Measurements from ENCODE around the gene LRRC49. TPM values are rescaled to one million over a fixed set of nuclear protein-coding genes. Genes with fewer than 3 reads are reported as not detected.
A peak's percentile ranks its signal among the peaks of the same experiment; 100 is the strongest.

Gene LRRC49
- total RNA-seq, 1 experiment from 2014 or later, result 9.2 TPM

- BruUV-seq (replicated peaks), result no TSS peak
- Histone ChIP-seq H3K27me3 (replicated peaks; ENCODE audit: insufficient read depth, low read depth, low read length, poor library complexity) (no peaks in the 10 kb centered on the region), H3K4me1 (ENCODE audit: insufficient read depth, low read length, poor library complexity, severe bottlenecking) (peaks cover 18% of the 10 kb centered on the region), H3K27ac (ENCODE audit: low read depth, low read length, poor library complexity, severe bottlenecking) (no peak overlapping the region), H3K36me3 (ENCODE audit: insufficient read depth, low read length, poor library complexity, severe bottlenecking) (no peaks in the 10 kb centered on the region), H3K4me3 (ENCODE audit: low read depth, low read length, poor library complexity, severe bottlenecking) (no peak overlapping the region), H3K9me3 (ENCODE audit: low read depth, low read length, poor library complexity, severe bottlenecking) (no peaks in the 10 kb centered on the region)
- TF ChIP-seq CTCF (conservative IDR thresholded peaks at IDR 0.05; ENCODE audit: low read depth, low read length) (no peak), EZH2 (IDR thresholded peaks at IDR 0.05; ENCODE audit: borderline replicate concordance, low read depth, low read length, poor library complexity, severe bottlenecking) (no peak)
- ChIA-PET CTCF (no interaction called here), POLR2A (ENCODE audit: low non-redundant PET) (no interaction called here)
- intact Hi-C loops (cut with micrococcal nuclease; ENCODE audit: unreplicated experiment), result no loop called here
- DNase-seq (ENCODE audit: low spot score), result no peak
Measured at GRCh38 chr15:71052356-71052755, 159.7 kb downstream of the LRRC49 start.

- DNase-seq (ENCODE audit: low spot score), result no peak
- POLR2A ChIA-PET (ENCODE audit: low non-redundant PET), result no interaction called here
- Histone ChIP-seq H3K27me3 (replicated peaks; ENCODE audit: insufficient read depth, low read depth, low read length, poor library complexity) (no peaks in the 10 kb centered on the region), H3K4me1 (ENCODE audit: insufficient read depth, low read length, poor library complexity, severe bottlenecking) (peaks cover 18% of the 10 kb centered on the region), H3K4me3 (ENCODE audit: low read depth, low read length, poor library complexity, severe bottlenecking) (no peak overlapping the region), H3K9me3 (ENCODE audit: low read depth, low read length, poor library complexity, severe bottlenecking) (no peaks in the 10 kb centered on the region), H3K36me3 (ENCODE audit: insufficient read depth, low read length, poor library complexity, severe bottlenecking) (no peaks in the 10 kb centered on the region), H3K27ac (ENCODE audit: low read depth, low read length, poor library complexity, severe bottlenecking) (no peak overlapping the region)
- CTCF ChIA-PET, result no interaction called here
- TF ChIP-seq EZH2 (IDR thresholded peaks at IDR 0.05; ENCODE audit: borderline replicate concordance, low read depth, low read length, poor library complexity, severe bottlenecking), result no peak
- TF ChIP-seq CTCF (conservative IDR thresholded peaks at IDR 0.05; ENCODE audit: low read depth, low read length), result no peak
- intact Hi-C loops (cut with micrococcal nuclease; ENCODE audit: unreplicated experiment), result no loop called here
- no TSS peak for BruUV-seq (replicated peaks)
Measured at GRCh38 chr15:71054286-71054952, 161.8 kb downstream of the LRRC49 start.

GRCh38 chr15:71055461-71055860 lies 162.8 kb downstream of the LRRC49 start:
- H3K27me3 ChIP-seq (replicated peaks; ENCODE audit: insufficient read depth, low read depth, low read length, poor library complexity), result no peaks in the 10 kb centered on the region
- H3K9me3 ChIP-seq (ENCODE audit: low read depth, low read length, poor library complexity, severe bottlenecking), result no peaks in the 10 kb centered on the region
- no peak overlapping the region for H3K4me3 ChIP-seq (ENCODE audit: low read depth, low read length, poor library complexity, severe bottlenecking)
- H3K4me1 ChIP-seq (ENCODE audit: insufficient read depth, low read length, poor library complexity, severe bottlenecking), result peaks cover 18% of the 10 kb centered on the region
- BruUV-seq (replicated peaks), result no TSS peak
- CTCF ChIA-PET, result no interaction called here
- no peak overlapping the region for H3K27ac ChIP-seq (ENCODE audit: low read depth, low read length, poor library complexity, severe bottlenecking)
- POLR2A ChIA-PET (ENCODE audit: low non-redundant PET), result no interaction called here
- TF ChIP-seq EZH2 (IDR thresholded peaks at IDR 0.05; ENCODE audit: borderline replicate concordance, low read depth, low read length, poor library complexity, severe bottlenecking) (no peak), CTCF (conservative IDR thresholded peaks at IDR 0.05; ENCODE audit: low read depth, low read length) (no peak)
- DNase-seq (ENCODE audit: low spot score), result peak; percentile 41
- no peaks in the 10 kb centered on the region for H3K36me3 ChIP-seq (ENCODE audit: insufficient read depth, low read length, poor library complexity, severe bottlenecking)
- intact Hi-C loops (cut with micrococcal nuclease; ENCODE audit: unreplicated experiment), result no loop called here
